Neural cell (in vitro differentiated cells): ENCODE data around the gene C17orf113. TPM values are rescaled to one million over a fixed set of nuclear protein-coding genes. Genes with fewer than 3 reads are reported as not detected.

ENCODE experiments used
- H2AFZ ChIP-seq: fragments of 200-600, 300-800 bp; sonication (generic), shearing (Covaris generic); 2 replicates; pipeline ENCODE4 v1.6.0; 2014; ENCODE audit warnings: low read depth, mild to moderate bottlenecking, antibody characterized with exemption, low read length, moderate library complexity
- H3F3A ChIP-seq: fragments of 200-600 bp; shearing (Covaris generic); 2 replicates; pipeline ENCODE4 v1.6.1; 2016; ENCODE audit warnings: mild to moderate bottlenecking, moderate library complexity, mixed read lengths, antibody characterized with exemption, low read length; ENCODE audit not compliant: insufficient read depth, poor library complexity, severe bottlenecking
- H3K27ac ChIP-seq: fragments of 200-600, 300-800 bp; sonication (generic), shearing (Covaris generic); 2 replicates; pipeline ENCODE4 v1.5.1; 2014; ENCODE audit warnings: mild to moderate bottlenecking, low read length, moderate library complexity
- H3K27me3 ChIP-seq: fragments of 300-800, 200-600 bp; sonication (generic), shearing (Covaris generic); 2 replicates; pipeline ENCODE4 v1.6.0; 2014; ENCODE audit warnings: mild to moderate bottlenecking, low read depth, low read length, moderate library complexity; ENCODE audit not compliant: insufficient read depth
- H3K36me3 ChIP-seq: fragments of 300-800, 200-600 bp; sonication (generic), shearing (Covaris generic); 2 replicates; pipeline ENCODE4 v1.5.1; 2014; ENCODE audit warnings: mild to moderate bottlenecking, antibody characterized with exemption, low read length, moderate library complexity; ENCODE audit not compliant: insufficient read depth
- H3K4me2 ChIP-seq: fragments of 300-800, 200-600 bp; sonication (generic), shearing (Covaris generic); 2 replicates; pipeline ENCODE4 v1.6.0; 2014; ENCODE audit warnings: mild to moderate bottlenecking, low read length
- H3K4me3 ChIP-seq: fragments of 300-800, 200-600 bp; sonication (generic), shearing (Covaris generic); 2 replicates; pipeline ENCODE4 v1.5.1; 2014; ENCODE audit warnings: mild to moderate bottlenecking, low read length, moderate library complexity
- H3K79me2 ChIP-seq: fragments of 200-600 bp; shearing (Covaris generic); replicated peaks from 2 replicates; pipeline ENCODE4 v1.6.0; 2014; ENCODE audit warnings: mild to moderate bottlenecking, low read length, moderate library complexity; ENCODE audit not compliant: insufficient read depth
- H3K9ac ChIP-seq: fragments of 300-800, 200-600 bp; sonication (generic), shearing (Covaris generic); 2 replicates; pipeline ENCODE4 v1.6.1; 2016; ENCODE audit warnings: mild to moderate bottlenecking, low read length, mixed read lengths
- H3K9me2 ChIP-seq: fragments of 200-600 bp; shearing (Covaris generic); 2 replicates; pipeline ENCODE4 v1.6.1; 2016; ENCODE audit warnings: mild to moderate bottlenecking, low read length, mixed read lengths; ENCODE audit not compliant: insufficient read depth
- H3K9me3 ChIP-seq: fragments of 200-600, 300-800 bp; sonication (generic), shearing (Covaris generic); 2 replicates; pipeline ENCODE4 v1.6.1; 2016; ENCODE audit warnings: mild to moderate bottlenecking, mixed run types, low read length, moderate library complexity, mixed read lengths
- H4K20me1 ChIP-seq: fragments of 200-600 bp; shearing (Covaris generic); 2 replicates; pipeline ENCODE4 v1.6.1; 2016; ENCODE audit warnings: mild to moderate bottlenecking, mixed run types; ENCODE audit not compliant: insufficient read depth
- EP300 ChIP-seq: fragments of 450-650 bp; conservative IDR thresholded peaks from 2 replicates; pipeline ENCODE4 v1.6.1; 2014; ENCODE audit warnings: antibody characterized with exemption, mild to moderate bottlenecking, moderate library complexity; ENCODE audit not compliant: poor library complexity, severe bottlenecking
- EZH2 ChIP-seq: fragments of 200-600, 300-800 bp; shearing (Covaris generic), sonication (generic); IDR thresholded peaks from 2 replicates; pipeline ENCODE4 v1.6.1; 2014; ENCODE audit warnings: antibody characterized with exemption, low read length, borderline replicate concordance, mild to moderate bottlenecking; ENCODE audit not compliant: insufficient read depth, poor library complexity, severe bottlenecking
- MXI1 ChIP-seq: fragments of 450-650 bp; conservative IDR thresholded peaks from 2 replicates; pipeline ENCODE4 v1.6.1; 2014; ENCODE audit warnings: antibody characterized with exemption, mild to moderate bottlenecking; ENCODE audit not compliant: poor library complexity, severe bottlenecking
- POLR2AphosphoS5 ChIP-seq: IDR thresholded peaks from 2 replicates; pipeline ENCODE4 v1.6.1; 2012
- RAD21 ChIP-seq: fragments of 450-650 bp; conservative IDR thresholded peaks from 2 replicates; pipeline ENCODE4 v1.6.1; 2014; ENCODE audit warnings: antibody characterized with exemption, mild to moderate bottlenecking, moderate library complexity
- SMC3 ChIP-seq: fragments of 450-650 bp; conservative IDR thresholded peaks from 2 replicates; pipeline ENCODE4 v1.6.1; 2014; ENCODE audit warnings: antibody characterized with exemption, mild to moderate bottlenecking, moderate library complexity; ENCODE audit not compliant: poor library complexity
- TAF1 ChIP-seq: IDR thresholded peaks from 2 replicates; pipeline ENCODE4 v1.6.1; 2012; ENCODE audit warnings: low read depth
- polyA plus RNA-seq: library from polyadenylated mRNA; depleted of rRNA; stranded (reverse); fragments of >200 nt; gene quantifications from 2 replicates; pipeline ENCODE4 v1.2.3, GENCODE V29; 2014
- TF ChIP-seq, protein P1 (sequence below): IDR thresholded peaks from 2 replicates; pipeline ENCODE4 v1.6.1; 2012; ENCODE audit warnings: borderline replicate concordance
- TF ChIP-seq, protein P2 (sequence below): fragments of 450-650 bp; IDR thresholded peaks from 2 replicates; pipeline ENCODE4 v1.5.1; 2014; ENCODE audit warnings: antibody characterized with exemption, mild to moderate bottlenecking, moderate library complexity; ENCODE audit not compliant: poor library complexity, severe bottlenecking

C17orf113 gene
- polyA plus RNA-seq, 1 donor from 2014 or later: 5.2 TPM

DNA sequence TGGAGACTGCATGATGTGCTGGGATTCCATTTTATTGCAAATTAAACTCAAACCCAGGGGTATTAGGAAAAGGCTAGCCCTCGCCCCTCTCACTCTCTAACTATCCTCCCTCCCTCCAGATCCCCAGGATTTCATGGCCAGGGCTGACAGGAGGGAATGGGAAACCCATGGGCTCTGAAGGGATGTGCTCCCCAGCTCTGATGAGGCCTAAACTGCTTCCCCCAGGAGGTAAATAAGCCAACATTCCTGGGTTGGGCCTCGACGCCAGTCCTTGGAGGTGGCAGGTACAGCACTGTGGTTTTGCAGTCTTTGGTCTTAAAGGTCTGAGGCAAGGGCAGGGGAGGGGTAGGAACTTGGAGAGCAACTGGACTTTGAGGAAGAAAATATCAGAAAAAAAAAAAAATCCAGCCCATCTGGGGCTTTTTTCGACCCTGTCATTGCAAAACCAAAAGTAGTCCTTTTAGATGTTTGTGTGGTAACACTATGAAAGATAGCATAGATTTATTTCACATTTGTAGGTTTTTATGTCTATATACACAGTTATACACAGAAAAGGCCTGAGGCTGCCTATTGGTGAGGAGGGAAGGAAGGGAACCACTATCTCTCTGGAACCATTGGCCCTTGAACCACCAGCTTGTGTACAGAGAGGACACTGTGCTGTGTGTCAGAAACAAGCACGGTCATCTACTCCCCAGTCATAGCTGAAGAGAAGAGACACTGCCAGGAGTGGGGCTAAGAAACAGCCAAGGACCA, 12.0 kb downstream of the C17orf113 start:
- Histone ChIP-seq H3F3A (no peaks in the 10 kb centered on the region), H3K9ac (no peak overlapping the region), H3K9me2 (no peaks in the 10 kb centered on the region), H3K27me3 (no peaks in the 10 kb centered on the region), H3K4me2 (no peak overlapping the region), H3K4me3 (no peak overlapping the region), H3K9me3 (no peaks in the 10 kb centered on the region), H4K20me1 (no peaks in the 10 kb centered on the region), H2AFZ (no peak overlapping the region), H3K36me3 (no peaks in the 10 kb centered on the region), H3K79me2 (no peaks in the 10 kb centered on the region), H3K27ac (no peak overlapping the region)
- no peak for TF ChIP-seq EP300
- no peak for TF ChIP-seq SMC3
- no peak for TF ChIP-seq TAF1
- no peak for TF ChIP-seq MXI1
- TF ChIP-seq POLR2AphosphoS5: no peak
- TF ChIP-seq, protein P1, sequence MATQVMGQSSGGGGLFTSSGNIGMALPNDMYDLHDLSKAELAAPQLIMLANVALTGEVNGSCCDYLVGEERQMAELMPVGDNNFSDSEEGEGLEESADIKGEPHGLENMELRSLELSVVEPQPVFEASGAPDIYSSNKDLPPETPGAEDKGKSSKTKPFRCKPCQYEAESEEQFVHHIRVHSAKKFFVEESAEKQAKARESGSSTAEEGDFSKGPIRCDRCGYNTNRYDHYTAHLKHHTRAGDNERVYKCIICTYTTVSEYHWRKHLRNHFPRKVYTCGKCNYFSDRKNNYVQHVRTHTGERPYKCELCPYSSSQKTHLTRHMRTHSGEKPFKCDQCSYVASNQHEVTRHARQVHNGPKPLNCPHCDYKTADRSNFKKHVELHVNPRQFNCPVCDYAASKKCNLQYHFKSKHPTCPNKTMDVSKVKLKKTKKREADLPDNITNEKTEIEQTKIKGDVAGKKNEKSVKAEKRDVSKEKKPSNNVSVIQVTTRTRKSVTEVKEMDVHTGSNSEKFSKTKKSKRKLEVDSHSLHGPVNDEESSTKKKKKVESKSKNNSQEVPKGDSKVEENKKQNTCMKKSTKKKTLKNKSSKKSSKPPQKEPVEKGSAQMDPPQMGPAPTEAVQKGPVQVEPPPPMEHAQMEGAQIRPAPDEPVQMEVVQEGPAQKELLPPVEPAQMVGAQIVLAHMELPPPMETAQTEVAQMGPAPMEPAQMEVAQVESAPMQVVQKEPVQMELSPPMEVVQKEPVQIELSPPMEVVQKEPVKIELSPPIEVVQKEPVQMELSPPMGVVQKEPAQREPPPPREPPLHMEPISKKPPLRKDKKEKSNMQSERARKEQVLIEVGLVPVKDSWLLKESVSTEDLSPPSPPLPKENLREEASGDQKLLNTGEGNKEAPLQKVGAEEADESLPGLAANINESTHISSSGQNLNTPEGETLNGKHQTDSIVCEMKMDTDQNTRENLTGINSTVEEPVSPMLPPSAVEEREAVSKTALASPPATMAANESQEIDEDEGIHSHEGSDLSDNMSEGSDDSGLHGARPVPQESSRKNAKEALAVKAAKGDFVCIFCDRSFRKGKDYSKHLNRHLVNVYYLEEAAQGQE: no peak
- no peak for TF ChIP-seq EZH2
- TF ChIP-seq, protein P2, sequence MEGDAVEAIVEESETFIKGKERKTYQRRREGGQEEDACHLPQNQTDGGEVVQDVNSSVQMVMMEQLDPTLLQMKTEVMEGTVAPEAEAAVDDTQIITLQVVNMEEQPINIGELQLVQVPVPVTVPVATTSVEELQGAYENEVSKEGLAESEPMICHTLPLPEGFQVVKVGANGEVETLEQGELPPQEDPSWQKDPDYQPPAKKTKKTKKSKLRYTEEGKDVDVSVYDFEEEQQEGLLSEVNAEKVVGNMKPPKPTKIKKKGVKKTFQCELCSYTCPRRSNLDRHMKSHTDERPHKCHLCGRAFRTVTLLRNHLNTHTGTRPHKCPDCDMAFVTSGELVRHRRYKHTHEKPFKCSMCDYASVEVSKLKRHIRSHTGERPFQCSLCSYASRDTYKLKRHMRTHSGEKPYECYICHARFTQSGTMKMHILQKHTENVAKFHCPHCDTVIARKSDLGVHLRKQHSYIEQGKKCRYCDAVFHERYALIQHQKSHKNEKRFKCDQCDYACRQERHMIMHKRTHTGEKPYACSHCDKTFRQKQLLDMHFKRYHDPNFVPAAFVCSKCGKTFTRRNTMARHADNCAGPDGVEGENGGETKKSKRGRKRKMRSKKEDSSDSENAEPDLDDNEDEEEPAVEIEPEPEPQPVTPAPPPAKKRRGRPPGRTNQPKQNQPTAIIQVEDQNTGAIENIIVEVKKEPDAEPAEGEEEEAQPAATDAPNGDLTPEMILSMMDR: no peak
- no peak for TF ChIP-seq RAD21

DNA sequence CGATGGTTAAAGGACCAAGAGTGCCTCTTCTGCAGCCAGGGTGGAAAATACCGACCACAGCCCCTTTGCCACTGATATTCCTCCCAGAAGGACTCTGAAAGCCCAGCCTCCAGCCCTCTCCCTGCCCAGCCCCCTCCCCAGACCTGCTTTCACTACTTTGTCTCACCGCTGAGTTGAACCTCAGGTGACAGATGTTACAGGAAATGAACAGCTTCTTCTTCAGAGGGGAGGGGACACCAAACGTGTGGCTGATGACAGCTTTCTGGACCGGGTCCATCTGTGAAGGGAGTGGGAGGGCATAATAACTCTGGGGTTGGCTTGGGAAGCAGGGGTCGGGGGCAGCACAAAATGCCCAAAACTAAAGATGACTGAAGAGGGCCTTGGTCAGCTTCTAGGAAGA, 16.3 kb downstream of the C17orf113 start:
- H4K20me1 ChIP-seq: no peaks in the 10 kb centered on the region
- H3K27me3 ChIP-seq: no peaks in the 10 kb centered on the region
- H3K79me2 ChIP-seq: no peaks in the 10 kb centered on the region
- H3K36me3 ChIP-seq: no peaks in the 10 kb centered on the region
- H3K4me2 ChIP-seq: no peak overlapping the region
- H3K4me3 ChIP-seq: no peak overlapping the region
- no peak overlapping the region for H3K9ac ChIP-seq
- H3F3A ChIP-seq: no peaks in the 10 kb centered on the region
- TF ChIP-seq MXI1: no peak
- no peaks in the 10 kb centered on the region for H3K9me3 ChIP-seq
- no peak overlapping the region for H3K27ac ChIP-seq
- H2AFZ ChIP-seq: no peak overlapping the region
- H3K9me2 ChIP-seq: no peaks in the 10 kb centered on the region
